Measurements from ENCODE around the gene GALNT18.

GRCh38 chr11:11308249-11308648, 313.6 kb downstream of the GALNT18 start:
- TF ChIP-seq CTCF (IDR thresholded peaks at IDR 0.05; ENCODE audit: insufficient read depth, low read length), result no peak
- no peak for TF ChIP-seq SPI1 (IDR thresholded peaks at IDR 0.05; ENCODE audit: borderline replicate concordance, low read depth)
- TF ChIP-seq POLR2AphosphoS5 (IDR thresholded peaks at IDR 0.05; ENCODE audit: low read depth), result no peak
